PFSK-1 (cell line): Measurements from ENCODE around the gene ISM1.

ENCODE experiments used
- FOXP2 ChIP-seq: optimal IDR thresholded peaks from 2 replicates; pipeline ENCODE3; 2011; ENCODE audit warnings: borderline replicate concordance, control low read depth, inconsistent platforms; ENCODE audit not compliant: insufficient read depth; ENCODE audit errors: extremely low read length, extremely low read depth
- POLR2AphosphoS5 ChIP-seq: IDR thresholded peaks from 2 replicates; pipeline ENCODE4 v1.6.1; 2012; ENCODE audit warnings: low read depth, mild to moderate bottlenecking, control low read depth, low read length, moderate library complexity
- REST ChIP-seq, 2 experiments: IDR thresholded peaks; 2 replicates each; pipeline versions ENCODE4 v1.6.1 to v1.8.0; 2011 to 2012; ENCODE audit warnings: low read depth in 2 of 2, low read length in 2 of 2, control low read depth in 1 of 2, inconsistent platforms in 1 of 2, mild to moderate bottlenecking in 1 of 2, moderate library complexity in 1 of 2; ENCODE audit not compliant: insufficient read depth in 1 of 2
- SIN3A ChIP-seq: IDR thresholded peaks from 2 replicates; pipeline ENCODE4 v1.6.1; 2012; ENCODE audit warnings: mild to moderate bottlenecking, low read length, moderate library complexity, borderline replicate concordance; ENCODE audit not compliant: insufficient read depth
- TAF1 ChIP-seq: IDR thresholded peaks from 2 replicates; pipeline ENCODE4 v1.6.1; 2012; ENCODE audit warnings: low read length, control low read depth, borderline replicate concordance; ENCODE audit not compliant: insufficient read depth

ISM1 gene

GRCh38 chr20:13296070-13296469, 75.0 kb downstream of the ISM1 start:
- TF ChIP-seq REST (IDR thresholded peaks at IDR 0.05; ENCODE audit: insufficient read depth in 1 of 2, low read depth in 2 of 2, low read length in 2 of 2) = no peak
- TF ChIP-seq POLR2AphosphoS5 = no peak
- TF ChIP-seq TAF1 = no peak
- no peak for TF ChIP-seq FOXP2
- TF ChIP-seq SIN3A = no peak

GRCh38 chr20:13297147-13297899, 76.2 kb downstream of the ISM1 start:
- no peak for TF ChIP-seq REST (IDR thresholded peaks at IDR 0.05; ENCODE audit: insufficient read depth in 1 of 2, low read depth in 2 of 2, low read length in 2 of 2)
- TF ChIP-seq POLR2AphosphoS5 = no peak
- no peak for TF ChIP-seq TAF1

- TF ChIP-seq POLR2AphosphoS5 = no peak
- TF ChIP-seq SIN3A = no peak
- TF ChIP-seq TAF1 = no peak
- no peak for TF ChIP-seq FOXP2
These were observed 77.8 kb downstream of the ISM1 start for GRCh38 chr20:13298692-13299373.

- TF ChIP-seq POLR2AphosphoS5 (no peak), REST (IDR thresholded peaks at IDR 0.05; ENCODE audit: insufficient read depth in 1 of 2, low read depth in 2 of 2, low read length in 2 of 2) (no peak), SIN3A (no peak), TAF1 (no peak), FOXP2 (no peak)
These were observed 78.3 kb downstream of the ISM1 start for GRCh38 chr20:13299401-13299800.

GRCh38 chr20:13301596-13301995, 80.5 kb downstream of the ISM1 start:
- TF ChIP-seq SIN3A = no peak
- no peak for TF ChIP-seq POLR2AphosphoS5
- TF ChIP-seq REST (IDR thresholded peaks at IDR 0.05; ENCODE audit: insufficient read depth in 1 of 2, low read depth in 2 of 2, low read length in 2 of 2) = no peak
- no peak for TF ChIP-seq FOXP2
- no peak for TF ChIP-seq TAF1
